HUES6 (cell line): ENCODE results near the gene EFCAB13.

Experiments
- H3K27ac ChIP-seq: 2 replicates; pipeline ENCODE4 v1.7.0; 2013; ENCODE audit warnings: low read depth, mild to moderate bottlenecking, low read length, inconsistent platforms
- H3K27me3 ChIP-seq: 2 replicates; pipeline ENCODE4 v1.6.1; 2013; ENCODE audit warnings: low read length; ENCODE audit not compliant: control insufficient read depth, insufficient read depth
- H3K36me3 ChIP-seq: 2 replicates; pipeline ENCODE4 v1.6.1; 2013; ENCODE audit warnings: low read length; ENCODE audit not compliant: control insufficient read depth, insufficient read depth
- H3K4me1 ChIP-seq: 2 replicates; pipeline ENCODE4 v1.6.1; 2013; ENCODE audit warnings: low read length; ENCODE audit not compliant: control insufficient read depth, insufficient read depth
- H3K4me3 ChIP-seq: 2 replicates; pipeline ENCODE4 v1.5.1; 2013; ENCODE audit warnings: low read depth, low read length
- H3K9ac ChIP-seq: one replicate; pipeline ENCODE4 v1.6.1; 2013; ENCODE audit warnings: mild to moderate bottlenecking, low read length
- H3K9me3 ChIP-seq: 2 replicates; pipeline ENCODE4 v1.6.1; 2013; ENCODE audit warnings: low read depth, low read length; ENCODE audit not compliant: control insufficient read depth, insufficient read depth

Gene EFCAB13

DNA sequence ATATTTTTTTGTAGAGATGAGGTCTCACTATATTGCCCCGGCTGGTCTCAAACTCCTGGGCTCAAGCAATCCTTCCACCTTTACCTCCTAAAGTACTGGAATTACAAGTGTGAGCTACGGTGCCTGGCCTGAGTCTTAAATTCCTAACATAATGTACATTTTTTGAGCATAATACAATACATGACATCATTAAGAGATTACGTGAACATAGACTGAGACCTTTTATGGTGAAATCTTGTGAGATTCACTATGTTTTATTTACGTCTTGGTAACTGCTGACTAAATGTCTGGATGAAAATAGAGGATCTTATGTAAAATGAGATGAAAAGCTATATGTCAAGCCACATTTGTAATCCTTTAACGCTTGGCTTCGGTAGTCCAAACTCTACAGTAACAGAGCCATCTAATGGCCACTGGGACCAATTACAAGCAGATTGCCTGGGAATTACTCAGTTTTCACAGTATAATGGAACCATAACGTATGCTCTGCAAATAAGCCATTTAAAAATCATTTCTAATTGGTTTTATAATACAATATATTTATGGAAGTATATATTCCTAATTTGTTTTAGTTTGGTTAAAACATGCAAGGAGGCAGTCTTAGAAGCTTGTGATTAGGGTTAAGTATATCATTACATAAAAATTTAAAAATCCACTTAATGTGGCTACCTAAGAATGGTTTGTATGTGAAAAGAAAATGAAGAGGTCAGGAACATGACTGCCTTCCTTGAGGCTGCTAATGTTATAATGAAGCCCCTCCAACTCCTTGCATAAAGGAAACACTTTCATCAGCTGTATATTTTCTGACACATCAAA, 8.1 kb upstream of the EFCAB13 start:
- no peak overlapping the region for H3K9ac ChIP-seq
- H3K27me3 ChIP-seq: no peaks in the 10 kb centered on the region
- no peaks in the 10 kb centered on the region for H3K36me3 ChIP-seq
- no peaks in the 10 kb centered on the region; the same call in 1 of the 2 replicates for H3K4me1 ChIP-seq
- H3K9me3 ChIP-seq: peaks cover under 1% of the 10 kb centered on the region; the same call in 1 of the 2 replicates
- H3K4me3 ChIP-seq: no peak overlapping the region
- no peak overlapping the region for H3K27ac ChIP-seq

DNA sequence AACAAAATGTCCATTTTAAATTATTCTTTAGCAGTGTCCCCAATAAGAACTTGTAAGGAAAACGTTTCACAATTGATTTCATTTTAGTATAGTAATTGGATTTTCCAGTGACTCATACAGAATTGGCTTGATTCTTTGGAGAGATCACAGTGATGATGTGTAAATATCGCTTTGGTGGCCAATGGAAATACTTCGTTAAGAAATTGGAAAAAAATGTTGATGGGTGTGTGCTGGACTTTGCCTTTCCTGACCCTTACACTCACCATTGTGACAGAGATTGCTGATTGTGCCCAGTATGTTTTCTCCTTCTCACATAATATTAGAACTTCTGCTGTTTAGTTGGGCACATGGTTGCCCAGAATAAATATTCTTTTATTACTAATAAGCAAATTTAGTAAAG, 7.4 kb upstream of the EFCAB13 start:
- H3K9me3 ChIP-seq: peaks cover 6% of the 10 kb centered on the region
- H3K36me3 ChIP-seq: no peaks in the 10 kb centered on the region
- H3K27me3 ChIP-seq: no peaks in the 10 kb centered on the region
- no peak overlapping the region for H3K27ac ChIP-seq
- H3K9ac ChIP-seq: no peak overlapping the region
- H3K4me3 ChIP-seq: no peak overlapping the region
- no peaks in the 10 kb centered on the region for H3K4me1 ChIP-seq

DNA sequence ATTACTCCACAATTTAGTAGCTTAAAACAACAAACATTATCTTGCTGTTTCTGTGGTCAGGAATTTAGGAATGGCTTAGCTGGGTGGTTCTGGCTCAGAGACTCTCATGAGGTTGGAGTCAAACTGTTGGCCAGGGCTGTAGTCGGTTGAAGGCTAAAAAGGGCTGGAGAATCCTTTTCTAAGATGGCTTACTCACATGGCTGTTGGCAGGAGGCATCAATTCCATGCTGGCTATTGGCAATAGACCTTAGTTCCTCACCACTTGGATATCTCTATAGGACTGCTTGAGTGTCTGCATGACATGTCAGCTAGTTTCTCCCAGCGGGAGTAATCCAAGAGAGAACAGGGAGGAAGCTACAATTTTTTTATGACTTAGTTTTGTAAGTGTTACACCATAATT, 6.6 kb upstream of the EFCAB13 start:
- H3K36me3 ChIP-seq: no peaks in the 10 kb centered on the region
- no peaks in the 10 kb centered on the region for H3K27me3 ChIP-seq
- H3K9ac ChIP-seq: no peak overlapping the region
- H3K9me3 ChIP-seq: peaks cover 6% of the 10 kb centered on the region
- no peak overlapping the region for H3K27ac ChIP-seq
- H3K4me3 ChIP-seq: no peak overlapping the region
- H3K4me1 ChIP-seq: no peaks in the 10 kb centered on the region

DNA sequence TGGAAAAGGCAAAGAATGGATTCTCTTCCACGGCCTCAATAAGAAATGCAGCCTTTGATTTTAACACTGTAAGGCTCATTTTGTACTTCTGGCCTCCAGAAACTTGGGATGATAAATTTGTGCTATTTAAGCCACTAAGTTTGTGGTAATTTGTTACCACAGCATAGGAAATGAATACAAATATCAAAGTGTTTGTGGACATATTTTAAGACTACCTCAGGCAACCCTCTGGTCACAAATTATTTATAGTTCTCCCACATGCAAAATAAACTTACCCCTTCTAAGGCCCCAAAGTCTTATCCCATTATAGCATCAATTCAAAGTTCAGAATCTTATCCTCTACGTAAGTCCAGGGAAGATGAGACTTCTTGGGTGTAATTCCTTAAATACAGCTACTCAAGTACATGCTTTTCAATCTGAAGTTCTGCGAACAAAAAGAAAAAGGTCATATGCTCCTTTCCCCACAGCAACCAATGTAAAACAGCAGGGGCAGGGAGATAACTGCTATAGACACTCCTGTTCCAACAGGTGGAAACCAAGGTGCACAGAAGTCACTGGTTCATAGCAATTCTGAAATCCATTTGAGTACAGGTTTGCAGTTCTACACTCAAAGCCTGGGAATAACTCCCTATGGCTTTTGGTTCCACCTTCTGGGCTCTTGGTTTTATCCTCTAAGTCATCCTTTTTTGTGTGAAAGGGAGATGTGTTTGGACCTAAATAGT, 5.4 kb upstream of the EFCAB13 start:
- Histone ChIP-seq H3K4me1 (no peaks in the 10 kb centered on the region), H3K36me3 (no peaks in the 10 kb centered on the region), H3K9me3 (peaks cover 6% of the 10 kb centered on the region), H3K27ac (no peak overlapping the region), H3K9ac (no peak overlapping the region), H3K27me3 (peaks cover 4% of the 10 kb centered on the region; the same call in 1 of the 2 replicates), H3K4me3 (no peak overlapping the region)

DNA sequence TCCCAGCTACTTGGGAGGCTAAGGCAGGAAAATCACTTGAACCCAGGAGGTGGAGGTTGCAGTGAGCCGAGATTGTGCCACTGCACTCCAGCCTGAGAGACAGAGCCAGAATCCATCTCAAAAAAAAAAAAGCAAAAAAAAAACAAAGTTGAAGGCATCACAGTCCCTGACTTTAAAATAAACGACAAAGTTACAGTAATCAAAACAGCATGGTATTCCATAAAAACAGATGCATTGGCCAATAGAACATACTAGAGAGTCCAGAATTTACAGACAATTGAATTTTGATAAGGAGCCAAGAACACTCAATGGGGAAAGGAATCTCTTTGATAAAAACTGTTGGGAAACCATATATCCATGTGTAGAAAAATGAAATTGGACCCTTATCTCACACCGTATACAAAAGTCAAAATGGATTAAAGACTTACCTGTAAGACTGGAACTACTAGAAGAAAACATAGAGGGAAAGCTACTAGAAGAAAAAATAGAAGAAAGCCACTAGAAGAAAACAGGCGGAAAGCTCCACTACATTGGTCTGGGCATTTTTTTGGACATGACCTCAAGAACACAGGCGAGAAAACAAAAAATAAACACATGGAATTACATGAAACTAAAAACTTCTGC, 2.8 kb upstream of the EFCAB13 start:
- no peaks in the 10 kb centered on the region for H3K36me3 ChIP-seq
- H3K27ac ChIP-seq: no peak overlapping the region
- no peak overlapping the region for H3K4me3 ChIP-seq
- H3K27me3 ChIP-seq: peaks cover 10% of the 10 kb centered on the region; the same call in 1 of the 2 replicates
- H3K9me3 ChIP-seq: peaks cover 6% of the 10 kb centered on the region
- no peaks in the 10 kb centered on the region for H3K4me1 ChIP-seq
- no peak overlapping the region for H3K9ac ChIP-seq

DNA sequence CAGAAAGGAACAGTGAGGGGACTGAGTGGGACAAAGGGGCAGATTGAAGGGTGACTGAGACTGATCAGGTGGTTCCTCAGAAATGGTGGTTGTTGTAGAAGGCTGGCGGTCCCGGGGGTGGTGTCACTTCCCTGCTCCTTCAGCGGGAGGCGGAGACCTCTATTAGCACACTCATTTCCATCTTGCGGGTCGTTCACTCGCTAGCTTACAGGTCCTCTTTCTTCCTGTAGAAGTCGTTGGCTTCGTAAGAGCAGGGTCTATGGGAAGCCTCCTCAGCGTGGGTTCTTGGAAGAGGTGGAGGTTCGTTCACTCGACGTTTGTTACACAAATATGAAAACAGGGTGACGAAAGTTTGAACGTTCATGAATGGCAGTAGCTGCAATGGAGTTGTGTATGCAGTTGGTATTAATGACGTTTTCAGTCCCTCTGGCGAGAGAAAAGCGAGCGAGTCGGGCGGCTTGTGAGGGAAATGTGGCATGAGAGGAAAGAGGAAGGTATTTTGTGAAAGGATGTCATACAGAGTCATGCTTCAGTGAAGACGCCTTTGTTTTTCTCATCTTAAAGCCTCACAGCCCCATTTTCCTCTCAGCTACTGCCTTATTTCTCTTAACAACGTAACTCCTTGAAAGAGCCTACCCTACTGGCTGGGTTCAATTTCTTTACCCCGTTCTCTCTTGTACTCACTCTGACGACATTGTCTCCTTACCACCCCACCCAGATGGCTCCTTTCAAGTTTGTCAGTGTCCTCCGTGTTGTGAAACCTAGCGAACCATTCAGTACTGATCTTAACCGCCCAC, 667 bp downstream of the EFCAB13 start:
- peaks cover 10% of the 10 kb centered on the region; the same call in 1 of the 2 replicates for H3K27me3 ChIP-seq
- no peak overlapping the region; the same call in 1 of the 2 replicates for H3K27ac ChIP-seq
- peaks cover 6% of the 10 kb centered on the region for H3K9me3 ChIP-seq
- H3K4me1 ChIP-seq: no peaks in the 10 kb centered on the region
- peak overlapping the region; percentile 64 for H3K9ac ChIP-seq
- H3K4me3 ChIP-seq: peak overlapping the region; percentile 75
- no peaks in the 10 kb centered on the region for H3K36me3 ChIP-seq

DNA sequence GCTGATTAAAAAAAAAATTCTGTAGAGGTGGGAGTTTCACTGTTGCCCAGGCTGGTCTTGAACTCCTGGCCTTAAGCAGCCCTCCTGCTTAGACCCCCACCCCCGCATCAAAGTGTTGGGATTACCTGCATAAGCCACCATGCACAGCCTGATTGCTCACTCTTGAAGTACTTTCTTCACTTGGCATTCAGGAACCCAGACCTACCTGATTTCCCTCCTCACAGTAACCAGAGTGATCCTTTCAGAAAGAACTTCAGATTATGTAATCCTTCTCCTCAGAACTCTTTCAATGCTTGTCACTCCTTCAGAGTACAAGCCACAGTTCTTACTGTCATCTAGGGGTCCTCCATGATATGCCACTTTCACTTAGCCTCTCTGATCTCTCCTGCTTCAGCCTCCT, 1.4 kb downstream of the EFCAB13 start:
- Histone ChIP-seq H3K4me3 (no peak overlapping the region), H3K9ac (no peak overlapping the region), H3K9me3 (peaks cover 6% of the 10 kb centered on the region), H3K27me3 (peaks cover 10% of the 10 kb centered on the region; the same call in 1 of the 2 replicates), H3K36me3 (no peaks in the 10 kb centered on the region; the same call in 1 of the 2 replicates), H3K4me1 (no peaks in the 10 kb centered on the region), H3K27ac (no peak overlapping the region)

DNA sequence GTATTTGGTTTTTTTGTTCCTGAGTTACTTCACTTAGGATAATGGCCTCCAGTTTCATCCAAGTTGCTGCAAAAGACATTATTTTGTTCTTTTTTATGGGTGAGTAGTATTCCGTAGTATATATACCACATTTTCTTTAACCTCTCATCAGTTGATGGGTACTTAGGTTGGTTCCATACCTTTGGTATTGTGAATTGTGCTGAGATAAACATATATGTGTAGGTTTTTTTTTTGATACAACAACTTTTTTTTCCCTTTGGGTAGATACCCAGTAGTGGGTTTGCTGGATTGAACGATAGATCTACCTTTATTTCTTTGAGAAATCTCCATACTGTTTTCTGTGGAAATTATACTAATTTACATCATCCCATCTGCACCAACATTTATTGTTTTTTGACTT, 6.8 kb downstream of the EFCAB13 start:
- H3K9me3 ChIP-seq: no peaks in the 10 kb centered on the region
- no peak overlapping the region for H3K27ac ChIP-seq
- H3K9ac ChIP-seq: no peak overlapping the region
- H3K4me3 ChIP-seq: no peak overlapping the region
- no peaks in the 10 kb centered on the region for H3K27me3 ChIP-seq
- no peaks in the 10 kb centered on the region; the same call in 1 of the 2 replicates for H3K36me3 ChIP-seq
- no peaks in the 10 kb centered on the region for H3K4me1 ChIP-seq

DNA sequence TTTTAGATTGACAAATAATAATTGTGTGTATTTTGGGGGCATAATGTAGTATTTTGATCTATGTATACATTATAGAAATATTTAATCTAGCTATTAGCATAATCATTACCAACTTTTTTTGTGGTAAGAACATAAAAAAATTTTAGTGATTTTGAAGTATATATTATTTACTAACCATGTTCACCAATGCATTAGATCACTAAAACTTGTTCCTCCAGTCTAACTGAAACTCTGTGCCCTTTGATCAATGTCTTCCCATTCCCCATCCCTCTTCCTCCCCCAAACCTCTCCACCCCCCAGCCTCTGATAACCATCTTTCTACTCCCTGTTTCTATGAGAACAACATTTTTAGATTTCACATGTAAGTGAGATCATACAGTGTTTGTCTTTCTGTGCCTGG, 8.5 kb downstream of the EFCAB13 start:
- Histone ChIP-seq H3K27me3 (no peaks in the 10 kb centered on the region), H3K9me3 (no peaks in the 10 kb centered on the region), H3K4me1 (no peaks in the 10 kb centered on the region), H3K27ac (no peak overlapping the region), H3K4me3 (no peak overlapping the region), H3K36me3 (no peaks in the 10 kb centered on the region; the same call in 1 of the 2 replicates), H3K9ac (no peak overlapping the region)

DNA sequence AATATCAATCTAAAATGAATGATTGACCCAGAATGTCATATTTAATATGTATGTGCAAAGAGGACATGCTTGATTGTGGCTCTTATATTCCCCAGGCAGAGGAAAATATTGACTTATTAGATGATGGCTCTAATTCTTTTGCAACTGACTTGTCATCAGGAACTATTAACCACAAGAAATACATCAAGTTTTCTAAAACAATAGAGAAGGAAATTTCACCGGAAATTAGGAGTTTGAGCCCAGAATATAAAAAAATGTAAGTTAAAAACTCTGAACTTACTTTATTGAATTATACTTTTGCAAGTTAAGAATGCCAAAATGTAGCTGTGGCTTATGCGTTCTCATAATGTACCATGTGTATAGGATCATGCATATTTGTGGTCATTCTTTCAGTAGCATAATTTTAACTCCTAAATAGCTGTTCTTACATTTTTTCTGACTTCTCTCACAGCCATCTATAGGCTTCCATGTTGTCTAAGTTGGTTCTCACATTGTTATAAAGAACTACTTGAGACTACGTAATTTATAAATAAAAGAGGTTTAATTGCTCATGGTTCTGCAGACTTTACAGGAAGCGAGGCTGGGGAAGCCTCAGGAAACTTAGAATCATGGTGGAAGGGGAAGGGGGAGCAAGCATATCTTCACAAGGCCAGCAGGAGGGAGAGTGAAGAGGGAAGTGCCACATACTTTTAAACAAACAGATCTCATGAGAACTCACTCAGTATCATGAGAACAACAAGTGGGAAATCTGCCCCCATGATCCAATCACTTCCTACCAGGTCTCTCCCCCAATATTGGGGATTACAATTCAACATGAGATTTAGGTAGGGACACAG, 11.6 kb downstream of the EFCAB13 start:
- H3K27ac ChIP-seq: no peak overlapping the region
- no peak overlapping the region for H3K9ac ChIP-seq
- H3K27me3 ChIP-seq: no peaks in the 10 kb centered on the region
- no peaks in the 10 kb centered on the region for H3K4me1 ChIP-seq
- no peaks in the 10 kb centered on the region for H3K9me3 ChIP-seq
- no peak overlapping the region for H3K4me3 ChIP-seq
- H3K36me3 ChIP-seq: no peaks in the 10 kb centered on the region
